ENCODE results near the gene CCDC124.

The CCDC124 gene

DNA sequence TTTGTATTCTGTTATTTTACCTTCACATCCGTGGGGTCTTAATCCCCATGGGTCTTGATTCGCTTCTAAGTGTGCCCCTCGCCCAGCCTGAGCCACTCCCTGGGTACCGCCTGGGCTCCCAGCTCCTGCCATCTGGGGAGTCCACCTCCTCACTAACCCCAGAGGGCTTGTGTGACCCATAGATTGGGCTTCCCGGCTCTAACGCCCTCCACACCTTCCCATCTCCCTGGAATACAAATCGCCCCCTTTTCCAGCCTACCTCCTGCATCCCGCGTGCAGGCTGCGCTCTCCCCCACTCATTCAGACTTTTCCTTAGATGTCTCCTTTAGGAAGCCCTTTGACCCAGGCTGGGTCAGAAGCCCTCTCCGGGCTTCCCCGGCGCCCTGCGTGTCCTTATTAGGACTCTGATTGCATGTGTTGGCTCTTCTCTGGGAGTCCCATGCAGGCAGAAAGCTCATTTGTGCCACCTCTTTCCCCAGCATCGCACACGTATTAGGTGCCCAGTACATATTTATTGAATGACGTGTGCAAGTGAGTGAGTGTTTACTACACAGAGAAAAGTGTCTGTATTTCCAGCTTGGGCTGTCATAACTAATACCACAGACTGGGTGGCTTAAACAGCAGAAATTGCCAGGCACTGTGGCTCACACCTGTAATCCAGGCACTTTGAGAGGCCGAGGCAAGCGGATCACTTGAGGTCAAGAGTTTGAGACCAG, 757 bp downstream of the CCDC124 start:
- DNase-seq (ENCODE audit: low read depth in 2 of 2): no peak

DNA sequence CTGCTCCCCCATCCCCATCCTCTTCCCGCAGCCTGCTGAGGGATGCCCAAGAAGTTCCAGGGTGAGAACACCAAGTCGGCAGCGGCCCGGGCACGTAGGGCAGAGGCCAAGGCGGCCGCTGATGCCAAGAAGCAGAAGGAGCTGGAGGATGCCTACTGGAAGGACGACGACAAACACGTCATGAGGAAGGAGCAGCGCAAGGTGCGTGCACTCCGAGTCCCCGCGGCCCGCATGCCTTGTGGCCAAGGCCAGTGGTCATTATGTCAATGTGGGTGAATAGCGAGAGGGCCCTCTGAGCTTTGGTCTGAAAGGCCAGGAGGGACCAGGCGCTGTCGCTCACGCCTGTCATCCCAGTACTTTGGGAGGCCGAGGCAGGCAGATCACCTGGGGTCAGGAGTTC, 3.6 kb downstream of the CCDC124 start:
- DNase-seq (ENCODE audit: low read depth in 2 of 2): no peak

DNA sequence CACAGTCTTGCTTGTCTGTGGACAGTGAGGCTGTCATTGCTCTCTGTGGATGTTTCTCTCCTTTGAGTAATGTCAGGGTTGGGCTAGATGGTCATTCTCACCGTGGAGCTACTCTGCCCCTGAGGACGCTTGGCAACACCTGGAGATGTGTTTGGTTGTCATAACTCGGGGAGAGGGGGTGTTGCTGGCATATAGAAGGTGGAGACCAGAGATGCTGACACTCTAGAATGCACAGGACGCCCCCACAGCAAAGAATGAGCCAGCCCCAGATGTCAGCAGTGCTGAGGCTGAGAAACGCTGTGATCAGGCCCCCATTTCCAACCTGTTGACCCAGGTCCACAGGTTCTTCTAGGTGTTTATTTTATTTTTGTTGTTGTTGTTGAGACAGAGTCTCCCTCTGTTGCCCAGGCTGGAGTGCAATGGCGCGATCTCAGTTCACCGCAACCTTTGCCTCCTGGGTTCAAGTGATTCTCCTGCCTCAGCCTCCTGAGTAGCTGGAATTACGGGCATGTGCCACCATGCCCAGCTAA, 4.6 kb downstream of the CCDC124 start:
- no peak for DNase-seq (ENCODE audit: low read depth in 2 of 2)

GRCh38 chr19:17938092-17938845, 5.5 kb downstream of the CCDC124 start:
- peak; percentile 55 to 63 for DNase-seq (ENCODE audit: low read depth in 2 of 2)

DNA sequence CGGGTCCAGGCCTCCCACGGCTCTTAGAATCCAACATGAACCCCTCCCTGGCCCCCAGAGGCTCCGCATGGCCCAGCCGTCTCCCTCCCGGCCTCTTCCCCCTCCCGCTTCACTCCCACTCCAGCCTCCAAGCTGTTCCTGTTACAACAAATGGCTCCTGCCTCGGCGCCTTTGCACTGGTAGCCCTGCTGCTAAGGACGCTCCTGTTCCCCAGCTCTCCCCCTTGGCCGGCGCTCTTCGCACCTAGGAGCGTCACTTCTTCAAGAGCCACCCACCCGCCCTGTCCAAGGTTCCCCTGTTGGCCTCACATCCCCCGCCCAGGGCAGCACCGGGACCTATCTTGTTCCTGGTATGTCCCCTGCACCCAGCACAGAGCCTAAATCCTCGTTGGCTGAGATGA, 9.4 kb downstream of the CCDC124 start:
- DNase-seq (ENCODE audit: low read depth in 2 of 2): no peak

DNA sequence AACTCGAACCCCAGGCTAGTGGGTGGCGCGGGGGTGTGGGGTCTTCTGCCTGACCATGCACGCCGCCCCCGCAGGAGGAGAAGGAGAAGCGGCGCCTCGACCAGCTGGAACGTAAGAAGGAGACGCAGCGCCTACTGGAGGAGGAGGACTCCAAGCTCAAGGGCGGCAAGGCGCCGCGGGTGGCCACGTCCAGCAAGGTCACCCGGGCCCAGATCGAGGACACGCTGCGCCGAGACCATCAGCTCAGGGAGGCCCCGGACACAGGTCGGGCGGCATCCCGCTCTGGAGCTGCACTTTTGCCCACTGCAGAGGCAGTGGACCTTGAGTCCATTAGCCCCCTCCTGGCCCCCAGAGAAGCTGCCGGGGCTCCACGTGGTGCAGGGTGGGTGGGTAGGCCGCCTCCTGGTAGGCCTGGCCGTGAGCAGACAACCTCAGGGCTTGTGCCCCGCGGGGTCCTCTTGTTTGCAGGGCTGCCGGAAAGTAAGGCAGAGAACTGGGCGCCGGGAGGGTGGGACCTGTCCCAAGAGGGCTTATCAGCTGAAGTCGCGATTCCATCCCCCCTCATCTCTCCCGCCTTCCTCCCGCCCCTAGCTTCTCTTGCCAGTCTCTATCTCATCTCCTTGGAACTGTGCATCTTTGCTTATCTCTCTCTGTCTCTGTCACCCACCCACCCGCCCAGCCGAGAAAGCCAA, 9.9 kb downstream of the CCDC124 start:
- DNase-seq (ENCODE audit: low read depth in 2 of 2): no peak

- DNase-seq (ENCODE audit: low read depth in 2 of 2): no peak
These were observed 10.7 kb downstream of the CCDC124 start for GRCh38 chr19:17943274-17944221.

GRCh38 chr19:17944301-17944700, 11.5 kb downstream of the CCDC124 start:
- no peak for DNase-seq (ENCODE audit: low read depth in 2 of 2)

GRCh38 chr19:17946965-17947784, 14.4 kb downstream of the CCDC124 start:
- DNase-seq (ENCODE audit: low read depth in 2 of 2): no peak

DNA sequence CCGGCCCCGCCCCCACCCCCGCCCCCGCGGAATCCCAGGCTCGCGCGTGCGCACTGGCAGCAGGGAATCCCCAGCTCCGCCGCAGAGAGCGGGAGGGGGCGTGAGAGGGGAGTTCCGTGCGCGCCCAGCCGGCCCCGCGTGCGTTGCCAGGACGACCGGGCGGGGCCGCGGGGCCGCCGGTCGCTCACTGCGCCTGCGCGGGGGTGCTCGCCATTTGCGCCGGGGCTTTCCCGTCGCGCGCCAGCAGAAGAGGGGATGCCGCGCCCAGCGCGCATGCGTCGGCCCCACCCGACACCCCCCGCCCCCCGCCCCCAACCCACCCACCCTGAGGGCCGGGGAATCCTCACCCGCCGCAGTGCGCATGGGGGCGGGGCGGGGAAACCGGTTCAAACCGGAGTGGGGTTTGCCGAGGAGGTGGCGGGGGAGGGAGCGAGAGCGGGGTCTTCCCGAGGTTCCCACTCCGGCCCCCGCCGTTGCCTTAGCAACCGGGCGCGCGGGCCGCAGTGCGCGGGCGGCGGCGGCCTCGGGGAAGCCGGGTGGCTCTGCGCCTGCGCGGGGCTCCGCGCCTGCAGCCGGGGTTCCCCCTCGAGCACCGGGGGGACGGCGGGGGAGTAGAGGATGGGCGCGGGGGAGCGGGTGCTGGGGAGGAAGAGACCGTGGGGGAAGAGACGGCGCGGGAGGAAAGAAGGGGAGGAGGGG, 15.1 kb downstream of the CCDC124 start:
- peak; percentile 91 to 95 for DNase-seq (ENCODE audit: low read depth in 2 of 2)

DNA sequence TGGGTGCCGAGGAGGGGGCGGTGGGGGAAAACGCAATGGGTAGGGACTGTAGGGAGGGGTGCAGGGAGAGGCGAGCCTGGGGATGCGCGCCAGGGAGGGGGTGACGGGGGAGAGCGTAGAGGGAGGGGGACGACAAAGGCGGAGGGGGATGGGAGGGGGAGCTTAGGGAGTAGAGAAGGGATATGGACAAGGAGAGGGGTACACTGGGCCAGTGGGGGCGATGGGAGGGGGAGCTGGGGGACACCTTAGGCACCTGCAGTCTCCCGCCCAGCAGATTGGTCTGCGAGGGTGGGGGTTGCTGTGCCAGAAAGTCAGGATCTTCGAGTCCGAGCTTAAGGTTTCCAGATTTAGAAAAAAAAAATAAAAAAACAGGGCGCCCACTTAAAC, 15.7 kb downstream of the CCDC124 start:
- DNase-seq (ENCODE audit: low read depth in 2 of 2): no peak

- DNase-seq (ENCODE audit: low read depth in 2 of 2): no peak
These were observed 16.4 kb downstream of the CCDC124 start for GRCh38 chr19:17948931-17949930.

DNA sequence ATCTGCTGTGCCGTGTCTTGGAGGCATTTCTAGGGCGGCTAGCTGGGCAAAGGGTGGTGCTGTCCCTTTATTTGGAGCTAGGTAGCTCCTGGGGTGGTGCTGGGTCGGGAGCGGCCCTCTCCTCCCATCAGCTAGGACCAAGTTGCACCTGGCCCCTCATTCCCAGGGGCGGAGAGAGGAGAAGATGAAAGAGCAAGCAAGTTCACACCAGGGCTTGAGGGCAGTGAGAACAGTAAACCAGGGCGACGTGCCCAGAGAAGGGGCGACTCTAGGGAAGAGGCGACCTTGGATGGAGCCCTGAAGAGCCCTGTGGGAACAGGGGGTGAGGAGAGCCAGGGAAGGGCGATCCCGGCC, 17.1 kb downstream of the CCDC124 start:
- no peak for DNase-seq (ENCODE audit: low read depth in 2 of 2)

- peak in 1 of 2 donors; percentile 29 for DNase-seq (ENCODE audit: low read depth in 2 of 2)
These were observed 17.7 kb downstream of the CCDC124 start for GRCh38 chr19:17950310-17951156.

DNA sequence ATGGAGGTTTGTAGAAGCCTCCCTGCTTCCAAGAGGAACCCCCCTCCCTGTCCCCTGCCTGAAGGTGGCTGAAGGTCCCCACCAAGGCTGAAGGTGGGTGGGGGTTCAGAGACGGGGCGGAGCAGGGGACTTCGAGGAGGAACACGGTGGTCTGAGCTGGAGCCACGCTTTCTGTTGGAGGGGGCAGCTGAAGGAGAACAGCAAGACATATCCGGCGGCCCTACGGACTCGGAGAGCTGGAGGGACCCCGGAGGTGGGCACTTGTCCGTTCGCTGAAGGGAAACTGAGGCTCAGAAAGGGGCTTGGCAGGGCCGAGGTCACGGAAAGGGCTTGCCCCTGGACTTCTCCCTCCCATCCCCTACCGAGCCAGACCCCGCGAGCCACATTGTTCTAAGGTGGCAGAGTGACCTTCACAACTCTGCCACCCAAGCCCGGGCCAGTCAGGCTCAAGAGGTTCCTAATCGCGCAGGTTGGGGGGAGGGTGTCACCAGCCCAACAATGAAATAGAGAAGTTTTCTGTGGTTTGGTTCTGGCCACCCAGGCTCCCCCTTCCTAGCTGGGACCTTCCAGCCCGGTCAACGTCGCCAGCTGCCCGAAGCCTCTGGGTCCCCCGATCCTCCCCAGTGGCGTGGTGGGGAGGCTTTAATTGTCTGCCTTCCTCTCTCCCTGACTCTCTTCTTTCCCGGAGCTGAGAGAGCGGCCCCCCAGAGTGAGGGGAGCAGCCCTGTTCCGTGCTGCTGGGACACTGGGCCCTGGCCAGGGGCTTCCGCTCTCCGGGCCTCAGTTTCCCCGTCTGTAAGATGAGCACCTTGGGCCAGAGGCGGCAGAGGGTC, 18.6 kb downstream of the CCDC124 start:
- DNase-seq (ENCODE audit: low read depth in 2 of 2): no peak

GRCh38 chr19:17951990-17952976, 19.5 kb downstream of the CCDC124 start:
- no peak for DNase-seq (ENCODE audit: low read depth in 2 of 2)
